Left ventricle myocardium inferior (tissue), 1 donor: ENCODE measurements around the gene RAMAC. TPM values are rescaled to one million over a fixed set of nuclear protein-coding genes. Genes with fewer than 3 reads are reported as not detected.

Source experiments
- DNase-seq: peaks from one replicate; pipeline ENCODE4 v3.0.0-alpha.2; 2020
- H3K27ac ChIP-seq: fragments of 200-600 bp; replicated peaks from 2 replicates; pipeline ENCODE4 v1.8.0; 2021
- H3K27me3 ChIP-seq: fragments of 200-600 bp; 2 replicates; pipeline ENCODE4 v1.8.0; 2021; ENCODE audit warnings: low read depth
- H3K36me3 ChIP-seq: fragments of 200-600 bp; 2 replicates; pipeline ENCODE4 v1.8.0; 2021
- H3K4me1 ChIP-seq: fragments of 200-600 bp; 2 replicates; pipeline ENCODE4 v1.8.0; 2021
- H3K4me3 ChIP-seq: fragments of 200-600 bp; 2 replicates; pipeline ENCODE4 v1.8.0; 2021; ENCODE audit warnings: mild to moderate bottlenecking, moderate library complexity
- H3K9me3 ChIP-seq: fragments of 200-600 bp; replicated peaks from 2 replicates; pipeline ENCODE4 v1.8.0; 2021
- intact Hi-C: fragments of 100-400 bp; cut with micrococcal nuclease; formaldehyde crosslinking; loops from one replicate; pipeline ENCODE4 v1.11.0; 2022
- total RNA-seq: library from RNA; stranded (reverse); fragmentation: NEBNext Ultra II Directional; extraction: Animal tissue kit (Norgen Biotek cat#: 25700); gene quantifications from one replicate; pipeline ENCODE4 v1.2.1, GENCODE V29; 2021
- TF ChIP-seq, protein P1 (sequence below): fragments of 200-600 bp; IDR thresholded peaks from 2 replicates; pipeline ENCODE4 v1.8.0; 2021; ENCODE audit warnings: antibody characterized with exemption, mild to moderate bottlenecking, borderline replicate concordance
- donor health status: DM: no; HTN: yes; CAD: no; lungs with severe emphysema.

Gene RAMAC
- total RNA-seq, 1 donor from 2014 or later, result 13.9 TPM

DNA sequence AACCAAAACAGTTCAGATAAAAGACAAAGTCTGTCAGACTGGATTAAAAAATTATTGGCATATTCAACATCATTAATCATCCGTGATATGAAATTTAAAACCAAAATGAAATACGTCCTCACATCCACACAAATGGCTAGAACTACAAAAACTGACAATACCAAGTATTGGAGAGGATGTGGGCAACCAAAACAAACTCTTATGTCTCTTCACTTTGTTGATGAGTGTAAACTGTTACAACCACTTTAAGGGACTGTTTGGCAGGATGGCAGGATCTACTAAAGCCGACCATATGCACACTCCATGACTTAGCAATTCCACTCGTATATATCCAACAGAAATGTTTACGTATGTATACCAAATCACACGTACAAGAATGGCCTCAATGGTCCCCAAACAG lies 50.2 kb downstream of the RAMAC start:
- peaks cover 53% of the 10 kb centered on the region for H3K36me3 ChIP-seq
- H3K4me3 ChIP-seq, result no peak overlapping the region
- no peak overlapping the region for H3K27ac ChIP-seq
- H3K27me3 ChIP-seq, result no peaks in the 10 kb centered on the region
- peaks cover 5% of the 10 kb centered on the region for H3K9me3 ChIP-seq
- intact Hi-C loops, result no loop called here
- DNase-seq, result no peak
- TF ChIP-seq, protein P1, sequence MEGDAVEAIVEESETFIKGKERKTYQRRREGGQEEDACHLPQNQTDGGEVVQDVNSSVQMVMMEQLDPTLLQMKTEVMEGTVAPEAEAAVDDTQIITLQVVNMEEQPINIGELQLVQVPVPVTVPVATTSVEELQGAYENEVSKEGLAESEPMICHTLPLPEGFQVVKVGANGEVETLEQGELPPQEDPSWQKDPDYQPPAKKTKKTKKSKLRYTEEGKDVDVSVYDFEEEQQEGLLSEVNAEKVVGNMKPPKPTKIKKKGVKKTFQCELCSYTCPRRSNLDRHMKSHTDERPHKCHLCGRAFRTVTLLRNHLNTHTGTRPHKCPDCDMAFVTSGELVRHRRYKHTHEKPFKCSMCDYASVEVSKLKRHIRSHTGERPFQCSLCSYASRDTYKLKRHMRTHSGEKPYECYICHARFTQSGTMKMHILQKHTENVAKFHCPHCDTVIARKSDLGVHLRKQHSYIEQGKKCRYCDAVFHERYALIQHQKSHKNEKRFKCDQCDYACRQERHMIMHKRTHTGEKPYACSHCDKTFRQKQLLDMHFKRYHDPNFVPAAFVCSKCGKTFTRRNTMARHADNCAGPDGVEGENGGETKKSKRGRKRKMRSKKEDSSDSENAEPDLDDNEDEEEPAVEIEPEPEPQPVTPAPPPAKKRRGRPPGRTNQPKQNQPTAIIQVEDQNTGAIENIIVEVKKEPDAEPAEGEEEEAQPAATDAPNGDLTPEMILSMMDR, result no peak
- H3K4me1 ChIP-seq, result peaks cover 8% of the 10 kb centered on the region

DNA sequence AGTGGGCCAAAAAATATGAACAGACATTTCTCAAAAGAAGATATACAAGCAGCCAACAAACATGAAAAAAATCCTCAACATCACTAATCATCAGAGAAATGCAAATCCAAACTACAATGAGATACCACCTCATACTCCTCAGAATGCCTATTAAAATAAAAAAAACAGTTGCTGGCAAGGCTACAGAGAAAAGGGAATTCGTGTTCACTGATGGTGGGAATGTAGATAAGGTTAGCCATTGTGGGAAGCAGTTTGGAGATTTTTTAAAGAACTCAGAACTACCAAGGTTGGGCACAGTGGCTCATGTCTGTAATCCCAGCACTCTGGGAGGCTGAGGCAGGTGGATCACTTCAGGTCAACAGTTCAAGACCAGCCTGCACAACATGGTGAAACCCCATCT lies 53.2 kb downstream of the RAMAC start:
- no peak overlapping the region for H3K27ac ChIP-seq
- H3K9me3 ChIP-seq, result peaks cover 5% of the 10 kb centered on the region
- intact Hi-C loops, result no loop called here
- no peak overlapping the region for H3K4me3 ChIP-seq
- no peak for DNase-seq
- peaks cover 62% of the 10 kb centered on the region for H3K36me3 ChIP-seq
- TF ChIP-seq, protein P1, result no peak
- H3K27me3 ChIP-seq, result no peaks in the 10 kb centered on the region
- H3K4me1 ChIP-seq, result peaks cover 8% of the 10 kb centered on the region

Other genes with a start within 250 kb of the RAMAC start
- 108 TPM for gene FSD2, start 180.1 kb upstream of the RAMAC start, total RNA-seq
- 5.4 TPM for gene WHAMM, start 176.6 kb upstream of the RAMAC start, total RNA-seq
- gene HOMER2, start 33.5 kb upstream of the RAMAC start, total RNA-seq, result 48.5 TPM
- 10.4 TPM for gene C15orf40, start 25.4 kb downstream of the RAMAC start, total RNA-seq
- gene BTBD1, start 81.0 kb downstream of the RAMAC start, total RNA-seq, result 169 TPM
- gene TM6SF1, start 121.4 kb downstream of the RAMAC start, total RNA-seq, result 4.7 TPM
- 38.0 TPM for gene HDGFL3, start 221.6 kb downstream of the RAMAC start, total RNA-seq